ENCODE measurements around the gene RPL13A.
"Not testable (repeated sequence)": the region's sequence is repeated elsewhere in the genome, so short reads cannot be mapped to it uniquely, and the experiment has no call there.

The RPL13A gene

DNA sequence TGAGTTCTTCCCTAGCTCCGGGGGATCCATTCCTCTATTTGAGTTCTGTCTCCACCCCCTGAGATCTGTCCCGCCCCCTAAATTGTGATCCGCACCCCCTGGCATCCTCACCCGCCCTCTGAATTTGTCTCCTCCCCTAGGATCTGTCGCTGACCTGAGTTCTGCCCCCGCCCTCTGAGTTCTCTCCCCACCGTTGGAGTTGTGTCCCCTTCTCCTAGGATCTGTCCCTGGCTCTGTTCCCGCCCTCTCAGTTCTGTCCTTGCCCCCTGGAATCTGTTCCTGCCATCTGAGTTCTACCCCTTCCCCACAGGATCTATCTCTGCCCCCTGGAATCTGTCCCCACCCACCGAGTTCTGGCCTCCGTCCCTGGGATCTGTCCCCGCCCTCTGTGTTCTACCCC lies 45.1 kb upstream of the RPL13A start:
- peak overlapping the region; percentile 27; the same call in 1 of the 2 replicates for H3K4me3 ChIP-seq (ENCODE audit: low read depth, low read length)
- TF ChIP-seq, protein P1, sequence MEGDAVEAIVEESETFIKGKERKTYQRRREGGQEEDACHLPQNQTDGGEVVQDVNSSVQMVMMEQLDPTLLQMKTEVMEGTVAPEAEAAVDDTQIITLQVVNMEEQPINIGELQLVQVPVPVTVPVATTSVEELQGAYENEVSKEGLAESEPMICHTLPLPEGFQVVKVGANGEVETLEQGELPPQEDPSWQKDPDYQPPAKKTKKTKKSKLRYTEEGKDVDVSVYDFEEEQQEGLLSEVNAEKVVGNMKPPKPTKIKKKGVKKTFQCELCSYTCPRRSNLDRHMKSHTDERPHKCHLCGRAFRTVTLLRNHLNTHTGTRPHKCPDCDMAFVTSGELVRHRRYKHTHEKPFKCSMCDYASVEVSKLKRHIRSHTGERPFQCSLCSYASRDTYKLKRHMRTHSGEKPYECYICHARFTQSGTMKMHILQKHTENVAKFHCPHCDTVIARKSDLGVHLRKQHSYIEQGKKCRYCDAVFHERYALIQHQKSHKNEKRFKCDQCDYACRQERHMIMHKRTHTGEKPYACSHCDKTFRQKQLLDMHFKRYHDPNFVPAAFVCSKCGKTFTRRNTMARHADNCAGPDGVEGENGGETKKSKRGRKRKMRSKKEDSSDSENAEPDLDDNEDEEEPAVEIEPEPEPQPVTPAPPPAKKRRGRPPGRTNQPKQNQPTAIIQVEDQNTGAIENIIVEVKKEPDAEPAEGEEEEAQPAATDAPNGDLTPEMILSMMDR (IDR thresholded peaks at IDR 0.05; ENCODE audit: low read depth, low read length), result no peak

DNA sequence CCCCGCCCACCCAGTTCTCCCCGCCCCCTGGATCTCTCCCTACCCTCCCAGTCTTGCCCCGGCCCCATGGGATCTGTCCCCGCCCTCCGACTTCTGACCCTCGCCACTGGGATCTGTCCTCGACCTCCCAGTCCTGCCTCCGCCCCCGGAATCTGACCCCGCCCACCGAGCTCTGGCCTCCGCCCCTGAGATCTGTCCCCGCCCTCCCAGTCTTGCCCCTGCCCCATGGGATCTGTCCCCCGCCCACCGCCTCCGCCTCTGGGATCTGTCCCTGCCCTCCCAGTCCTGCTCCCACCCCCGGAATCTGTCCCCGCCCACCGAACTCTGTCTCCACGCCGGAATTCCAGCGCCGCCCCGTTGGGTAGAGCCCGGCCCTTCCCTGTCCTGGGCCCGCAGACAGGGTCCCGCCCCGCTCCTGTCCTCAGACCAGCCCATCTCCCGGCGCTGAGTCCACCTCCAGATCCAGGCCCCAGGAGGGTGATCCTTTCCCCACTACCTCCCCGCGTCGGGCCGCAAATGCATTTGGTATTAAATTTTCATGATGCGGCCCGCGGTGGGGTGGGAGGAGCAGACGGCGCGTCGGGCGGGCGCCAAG lies 44.5 kb upstream of the RPL13A start:
- TF ChIP-seq, protein P1 (IDR thresholded peaks at IDR 0.05; ENCODE audit: low read depth, low read length), result no peak
- peak overlapping the region; percentile 59 for H3K4me3 ChIP-seq (ENCODE audit: low read depth, low read length)

DNA sequence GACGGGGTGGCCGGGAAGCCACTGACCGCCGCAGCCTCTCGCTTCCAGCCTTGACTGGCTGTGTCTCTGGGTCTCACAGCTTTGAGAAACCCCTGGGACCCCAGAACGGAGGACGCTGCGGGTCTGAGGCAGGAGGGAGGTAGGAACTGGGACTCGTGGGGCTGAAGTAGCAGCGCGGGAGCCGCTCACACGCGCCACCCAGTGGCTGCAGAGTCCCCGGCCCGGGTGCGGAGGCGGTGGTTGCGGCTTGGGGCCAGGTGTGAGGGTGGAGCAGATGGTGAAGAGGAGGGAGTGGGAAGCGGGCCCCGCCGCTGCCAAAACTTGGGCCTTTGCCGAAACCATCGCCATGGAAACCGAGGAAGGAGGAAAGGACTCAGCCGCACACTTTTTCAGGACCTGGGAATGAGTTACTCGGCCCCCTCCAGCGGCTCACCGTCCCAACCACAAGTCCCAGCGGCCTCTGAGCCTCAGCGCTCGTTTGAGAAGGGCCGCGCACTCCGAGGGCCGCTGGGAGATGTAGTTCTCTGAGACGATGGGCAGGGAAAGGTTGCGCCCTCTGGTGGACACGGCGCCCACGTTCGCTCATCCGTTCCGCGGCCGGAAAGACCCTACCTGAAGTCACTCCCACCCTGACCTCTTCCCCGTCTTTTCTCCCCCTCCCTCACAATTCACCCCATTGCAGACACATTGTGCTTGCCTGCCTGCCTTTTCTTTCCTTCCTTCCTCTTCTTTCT lies 43.9 kb upstream of the RPL13A start:
- TF ChIP-seq, protein P1 (IDR thresholded peaks at IDR 0.05; ENCODE audit: low read depth, low read length), result no peak; the same call in none of the 2 replicates
- peak overlapping the region; percentile 59 for H3K4me3 ChIP-seq (ENCODE audit: low read depth, low read length)

DNA sequence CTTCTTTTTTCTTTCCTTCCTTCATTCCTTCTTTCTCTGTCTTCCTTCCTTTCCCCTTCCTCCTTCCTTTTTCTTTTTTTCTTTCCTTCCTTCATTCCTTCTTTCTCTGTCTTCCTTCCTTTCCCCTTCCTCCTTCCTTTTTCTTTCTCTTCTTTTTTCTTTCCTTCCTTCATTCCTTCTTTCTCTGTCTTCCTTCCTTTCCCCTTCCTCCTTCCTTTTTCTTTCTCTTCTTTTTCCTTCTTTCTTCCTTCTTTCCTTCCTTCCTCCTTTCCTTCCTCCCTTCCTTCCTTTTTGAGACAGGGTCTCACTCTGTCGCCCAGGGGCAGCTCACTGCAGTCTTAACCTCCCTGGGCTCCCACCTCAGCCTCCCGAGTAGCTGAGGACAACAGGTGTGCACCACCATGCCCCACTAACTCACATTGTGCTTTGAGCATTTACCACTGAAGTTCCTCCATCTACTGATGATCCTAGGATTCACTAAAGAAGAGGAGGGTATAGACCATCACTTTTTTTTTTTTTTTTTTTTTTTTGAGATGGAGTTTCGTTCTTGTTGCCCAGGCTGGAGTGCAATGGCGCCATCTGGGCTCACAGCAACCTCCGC lies 43.2 kb upstream of the RPL13A start:
- not testable (repeated sequence) for H3K4me3 ChIP-seq (ENCODE audit: low read depth, low read length)

DNA sequence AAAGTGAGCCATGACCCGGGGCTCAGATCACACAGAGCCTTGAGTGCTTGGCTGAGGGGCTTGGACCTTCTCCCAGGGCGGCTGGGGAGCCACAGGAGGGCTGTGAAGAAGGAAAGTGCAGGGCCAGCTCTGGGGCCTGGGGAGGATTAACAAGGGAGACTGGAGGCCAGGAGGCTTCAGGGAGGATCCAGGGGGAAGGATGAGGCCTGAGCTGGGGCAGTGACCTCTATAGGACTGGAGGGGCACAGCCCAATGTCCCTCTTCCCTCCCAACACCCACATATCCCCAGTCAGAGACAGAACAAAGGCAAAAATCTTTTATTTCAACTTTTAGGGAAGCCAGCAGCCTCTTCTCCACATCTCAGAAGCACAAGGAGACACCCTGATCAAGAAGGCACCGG lies 41.4 kb upstream of the RPL13A start:
- TF ChIP-seq, protein P1 (IDR thresholded peaks at IDR 0.05; ENCODE audit: low read depth, low read length), result no peak
- no peak overlapping the region for H3K4me3 ChIP-seq (ENCODE audit: low read depth, low read length)

DNA sequence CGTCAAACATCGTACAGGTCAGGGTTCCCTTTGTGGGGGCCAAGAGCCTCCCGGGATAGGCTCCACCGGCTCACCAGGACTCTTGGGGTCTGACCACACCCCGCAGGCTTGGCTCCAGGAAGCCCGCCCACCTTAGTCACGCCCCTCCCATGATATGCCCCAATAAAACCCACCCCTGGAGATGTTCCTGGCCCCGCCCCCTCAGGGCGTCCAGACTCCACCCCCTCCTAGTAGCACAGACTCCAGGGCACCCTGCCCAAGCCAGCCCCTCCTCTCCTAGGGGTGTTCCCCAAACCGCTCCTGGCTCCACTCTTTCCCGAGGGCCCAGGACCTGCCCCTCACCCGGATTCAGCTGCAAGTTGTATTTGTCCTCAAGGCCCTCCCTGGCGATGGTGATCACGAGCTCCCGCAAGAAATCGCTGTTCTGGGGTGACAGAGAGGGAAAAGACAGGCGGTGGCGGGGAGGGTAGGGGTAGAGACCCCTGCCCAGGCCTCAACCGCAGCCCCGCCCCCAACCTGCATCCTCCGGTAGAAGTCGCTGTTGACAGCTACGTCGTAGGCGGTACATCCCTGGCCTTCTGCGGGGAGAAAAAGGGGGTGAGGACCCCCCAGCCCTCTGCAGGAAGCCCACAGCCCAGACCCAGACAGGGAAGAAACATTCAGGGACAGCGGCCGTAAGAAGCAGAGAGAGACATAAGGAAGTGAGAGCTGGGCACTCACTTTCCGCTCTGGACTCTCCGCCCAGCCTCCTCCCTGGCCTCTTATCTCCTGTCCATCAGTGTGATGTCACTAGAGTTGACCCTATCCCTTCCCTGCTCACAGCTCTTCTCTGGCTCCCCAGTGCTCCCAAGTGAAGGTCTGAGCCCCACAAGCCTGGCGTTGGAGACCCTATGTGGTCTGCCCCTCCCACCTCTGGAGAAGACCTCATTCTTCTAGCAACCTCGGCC lies 39.6 kb upstream of the RPL13A start:
- no peak overlapping the region for H3K4me3 ChIP-seq (ENCODE audit: low read depth, low read length)
- TF ChIP-seq, protein P1 (IDR thresholded peaks at IDR 0.05; ENCODE audit: low read depth, low read length), result no peak

DNA sequence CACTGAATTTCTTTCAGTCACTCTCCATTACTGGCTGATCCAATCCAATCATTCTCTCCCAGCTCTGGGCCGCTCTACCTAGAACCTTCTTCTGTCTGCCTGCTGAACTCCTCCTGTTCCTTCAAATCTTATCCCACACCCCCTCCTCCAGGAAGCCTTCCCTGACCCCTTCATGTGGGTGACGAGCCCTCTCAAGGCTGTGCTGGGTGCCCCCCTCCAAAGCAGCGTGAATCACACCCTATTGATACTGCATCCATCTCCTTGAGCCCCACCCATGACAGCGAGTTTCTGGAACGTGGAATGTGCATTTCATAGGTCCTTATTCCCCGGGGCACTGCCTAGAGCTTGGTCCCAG lies 39.0 kb upstream of the RPL13A start:
- no peak overlapping the region for H3K4me3 ChIP-seq (ENCODE audit: low read depth, low read length)
- TF ChIP-seq, protein P1 (IDR thresholded peaks at IDR 0.05; ENCODE audit: low read depth, low read length), result no peak
